HepG2 (cell line): ENCODE results near the gene PHF5A. TPM values are rescaled to one million over a fixed set of nuclear protein-coding genes. Genes with fewer than 3 reads are reported as not detected.

ENCODE experiments used
- ESRRA ChIP-seq: sonication (generic); formaldehyde crosslinking; IDR thresholded peaks from 2 replicates; pipeline ENCODE4 v1.5.1; 2020; ENCODE audit warnings: mild to moderate bottlenecking, low read depth, missing genetic modification reagents
- FOXA3 ChIP-seq: IDR thresholded peaks from 2 replicates; pipeline ENCODE4 v1.6.1; 2016; ENCODE audit warnings: missing genetic modification reagents, missing compliant biosample characterization
- FOXJ3 ChIP-seq: sonication (generic); formaldehyde crosslinking; IDR thresholded peaks from 2 replicates; pipeline ENCODE4 v1.4.0; 2020; ENCODE audit warnings: missing genetic modification reagents, mild to moderate bottlenecking, borderline replicate concordance
- GABPA ChIP-seq, 2 experiments: IDR thresholded peaks; 2 replicates each; pipeline ENCODE4 v1.6.1; 2011 to 2016; ENCODE audit warnings: low read depth in 2 of 2, low read length in 1 of 2, missing biosample characterization in 1 of 2, missing genetic modification characterization in 1 of 2
- HDAC2 ChIP-seq: sonication (generic); formaldehyde crosslinking; IDR thresholded peaks from 2 replicates; pipeline ENCODE4 v1.4.0; 2020; ENCODE audit warnings: missing genetic modification reagents
- KAT2B ChIP-seq: fragments of 150-350 bp; IDR thresholded peaks from 2 replicates; pipeline ENCODE4 v1.6.1; 2014; ENCODE audit warnings: low read depth, low read length, borderline replicate concordance
- NPAS2 ChIP-seq: sonication (generic); formaldehyde crosslinking; IDR thresholded peaks from 2 replicates; pipeline ENCODE4 v1.8.0; 2022; ENCODE audit warnings: mild to moderate bottlenecking, missing genetic modification reagents, borderline replicate concordance
- NR2F6 ChIP-seq, 2 experiments: IDR thresholded peaks; 2 replicates each; pipeline ENCODE4 v1.6.1; 2016; ENCODE audit warnings: antibody characterized with exemption in 1 of 2, mild to moderate bottlenecking in 1 of 2
- POLR2AphosphoS2 ChIP-seq: IDR thresholded peaks from 2 replicates; pipeline ENCODE4 v1.6.1; 2011; ENCODE audit warnings: low read depth, low read length, improper control_type of control experiment
- PRPF4 ChIP-seq: fragments of 200-400 bp; formaldehyde crosslinking; IDR thresholded peaks from 2 replicates; pipeline ENCODE4 v1.6.1; 2016; ENCODE audit warnings: low read length, low read depth; ENCODE audit not compliant: poor library complexity, severe bottlenecking
- RNF2 ChIP-seq: fragments of 450-650 bp; conservative IDR thresholded peaks from 2 replicates; pipeline ENCODE4 v1.6.1; 2016; ENCODE audit warnings: low read depth
- STAG1 ChIP-seq: sonication (generic); formaldehyde crosslinking; IDR thresholded peaks from 2 replicates; pipeline ENCODE4 v1.4.0; 2020; ENCODE audit warnings: missing genetic modification reagents
- ZNF143 ChIP-seq: sonication (generic); formaldehyde crosslinking; IDR thresholded peaks from 2 replicates; pipeline ENCODE4 v1.4.0; 2020; ENCODE audit warnings: missing genetic modification reagents
- ZNF225 ChIP-seq: sonication (generic); formaldehyde crosslinking; IDR thresholded peaks from 2 replicates; pipeline ENCODE4 v1.4.0; 2020; ENCODE audit warnings: mild to moderate bottlenecking, missing genetic modification reagents
- ZNF547 ChIP-seq: sonication (generic); formaldehyde crosslinking; IDR thresholded peaks from 2 replicates; pipeline ENCODE4 v1.5.1; 2020; ENCODE audit warnings: mild to moderate bottlenecking, missing genetic modification reagents
- polyA plus RNA-seq, 8 experiments: library from polyadenylated mRNA; depleted of rRNA in 3 of 8; stranded (reverse) in 7 of 8; unstranded in 1 of 8; fragments of >200 nt; fragmentation: Illumina TruSeq in 4 of 8; extraction: Trizol in 4 of 8; gene quantifications; 2 replicates each; pipeline versions ENCODE4 v1.2.1 to v1.2.3, GENCODE V29; 2011 to 2016; ENCODE audit warnings: low read depth in 4 of 8, missing spikeins in 1 of 8, mixed read lengths in 1 of 8; ENCODE audit not compliant: insufficient read depth in 1 of 8
- total RNA-seq, 5 experiments: library from RNA; depleted of rRNA; stranded (reverse); fragments of >200 nt; fragmentation: Illumina TruSeq; extraction: Trizol; gene quantifications; 2 replicates each; pipeline ENCODE4 v1.2.3, GENCODE V29; 2016; ENCODE audit warnings: low read depth in 1 of 5
- TF ChIP-seq, protein P1 (sequence below): sonication (generic); formaldehyde crosslinking; IDR thresholded peaks from 2 replicates; pipeline ENCODE4 v1.4.0; 2020; ENCODE audit warnings: missing genetic modification reagents
- TF ChIP-seq, protein P2 (sequence below): sonication (generic); formaldehyde crosslinking; IDR thresholded peaks from 2 replicates; pipeline ENCODE4 v1.4.0; 2020; ENCODE audit warnings: missing genetic modification reagents
- TF ChIP-seq, protein P3 (sequence below): fragments of 450-650 bp; IDR thresholded peaks from 2 replicates; pipeline ENCODE4 v1.6.1; 2017; ENCODE audit warnings: mild to moderate bottlenecking
- TF ChIP-seq, protein P4 (sequence below): sonication (generic); formaldehyde crosslinking; IDR thresholded peaks from 2 replicates; pipeline ENCODE4 v1.4.0; 2020; ENCODE audit warnings: missing genetic modification reagents

Gene PHF5A
- total and polyA plus RNA-seq, 2 of the 13 experiments (the other 11 are each of a cell fraction or from before 2014, with no cell fraction given) = 56.6 to 105 TPM

DNA sequence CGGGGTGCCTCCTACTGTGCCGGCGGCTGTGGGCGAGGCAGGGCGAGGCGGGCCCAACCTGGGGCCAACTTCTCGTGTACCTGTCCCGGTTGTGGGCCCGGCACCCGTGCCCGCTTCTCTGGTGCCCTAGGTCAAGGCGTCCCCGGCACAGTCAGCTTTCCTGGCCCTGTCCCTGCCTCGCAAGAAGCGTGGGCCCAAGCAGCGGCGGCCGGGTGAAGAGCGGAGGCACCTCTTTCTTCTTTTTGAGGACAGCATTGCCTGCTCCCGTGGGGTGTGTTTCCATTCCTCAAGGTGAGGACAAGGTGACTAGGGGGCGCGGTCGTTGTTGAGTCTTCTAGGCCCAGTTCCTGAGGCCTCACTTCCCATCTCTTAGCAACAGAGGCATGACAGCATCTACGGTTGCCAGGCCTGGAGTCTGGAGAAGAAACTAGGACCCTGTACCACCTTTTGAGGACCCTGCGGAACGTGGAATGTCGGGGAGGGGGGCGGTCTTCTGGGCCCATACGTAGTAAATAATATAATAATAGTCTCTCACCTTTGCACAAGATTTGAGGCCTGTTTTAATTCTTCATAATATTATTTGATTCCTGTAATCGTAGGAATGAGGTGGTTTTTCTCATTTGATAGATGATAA is 843 bp upstream of the PHF5A start (continued):
- TF ChIP-seq, protein P1, sequence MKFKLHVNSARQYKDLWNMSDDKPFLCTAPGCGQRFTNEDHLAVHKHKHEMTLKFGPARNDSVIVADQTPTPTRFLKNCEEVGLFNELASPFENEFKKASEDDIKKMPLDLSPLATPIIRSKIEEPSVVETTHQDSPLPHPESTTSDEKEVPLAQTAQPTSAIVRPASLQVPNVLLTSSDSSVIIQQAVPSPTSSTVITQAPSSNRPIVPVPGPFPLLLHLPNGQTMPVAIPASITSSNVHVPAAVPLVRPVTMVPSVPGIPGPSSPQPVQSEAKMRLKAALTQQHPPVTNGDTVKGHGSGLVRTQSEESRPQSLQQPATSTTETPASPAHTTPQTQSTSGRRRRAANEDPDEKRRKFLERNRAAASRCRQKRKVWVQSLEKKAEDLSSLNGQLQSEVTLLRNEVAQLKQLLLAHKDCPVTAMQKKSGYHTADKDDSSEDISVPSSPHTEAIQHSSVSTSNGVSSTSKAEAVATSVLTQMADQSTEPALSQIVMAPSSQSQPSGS (CRISPR knock-in tag) = no peak
- no peak for TF ChIP-seq HDAC2 (CRISPR knock-in tag)
- TF ChIP-seq NR2F6 (IDR thresholded peaks at IDR 0.05) = no peak
- no peak for TF ChIP-seq NR2F6 (CRISPR knock-in tag; IDR thresholded peaks at IDR 0.05)
- no peak for TF ChIP-seq RNF2
- no peak for TF ChIP-seq FOXJ3 (CRISPR knock-in tag)
- TF ChIP-seq, protein P2, sequence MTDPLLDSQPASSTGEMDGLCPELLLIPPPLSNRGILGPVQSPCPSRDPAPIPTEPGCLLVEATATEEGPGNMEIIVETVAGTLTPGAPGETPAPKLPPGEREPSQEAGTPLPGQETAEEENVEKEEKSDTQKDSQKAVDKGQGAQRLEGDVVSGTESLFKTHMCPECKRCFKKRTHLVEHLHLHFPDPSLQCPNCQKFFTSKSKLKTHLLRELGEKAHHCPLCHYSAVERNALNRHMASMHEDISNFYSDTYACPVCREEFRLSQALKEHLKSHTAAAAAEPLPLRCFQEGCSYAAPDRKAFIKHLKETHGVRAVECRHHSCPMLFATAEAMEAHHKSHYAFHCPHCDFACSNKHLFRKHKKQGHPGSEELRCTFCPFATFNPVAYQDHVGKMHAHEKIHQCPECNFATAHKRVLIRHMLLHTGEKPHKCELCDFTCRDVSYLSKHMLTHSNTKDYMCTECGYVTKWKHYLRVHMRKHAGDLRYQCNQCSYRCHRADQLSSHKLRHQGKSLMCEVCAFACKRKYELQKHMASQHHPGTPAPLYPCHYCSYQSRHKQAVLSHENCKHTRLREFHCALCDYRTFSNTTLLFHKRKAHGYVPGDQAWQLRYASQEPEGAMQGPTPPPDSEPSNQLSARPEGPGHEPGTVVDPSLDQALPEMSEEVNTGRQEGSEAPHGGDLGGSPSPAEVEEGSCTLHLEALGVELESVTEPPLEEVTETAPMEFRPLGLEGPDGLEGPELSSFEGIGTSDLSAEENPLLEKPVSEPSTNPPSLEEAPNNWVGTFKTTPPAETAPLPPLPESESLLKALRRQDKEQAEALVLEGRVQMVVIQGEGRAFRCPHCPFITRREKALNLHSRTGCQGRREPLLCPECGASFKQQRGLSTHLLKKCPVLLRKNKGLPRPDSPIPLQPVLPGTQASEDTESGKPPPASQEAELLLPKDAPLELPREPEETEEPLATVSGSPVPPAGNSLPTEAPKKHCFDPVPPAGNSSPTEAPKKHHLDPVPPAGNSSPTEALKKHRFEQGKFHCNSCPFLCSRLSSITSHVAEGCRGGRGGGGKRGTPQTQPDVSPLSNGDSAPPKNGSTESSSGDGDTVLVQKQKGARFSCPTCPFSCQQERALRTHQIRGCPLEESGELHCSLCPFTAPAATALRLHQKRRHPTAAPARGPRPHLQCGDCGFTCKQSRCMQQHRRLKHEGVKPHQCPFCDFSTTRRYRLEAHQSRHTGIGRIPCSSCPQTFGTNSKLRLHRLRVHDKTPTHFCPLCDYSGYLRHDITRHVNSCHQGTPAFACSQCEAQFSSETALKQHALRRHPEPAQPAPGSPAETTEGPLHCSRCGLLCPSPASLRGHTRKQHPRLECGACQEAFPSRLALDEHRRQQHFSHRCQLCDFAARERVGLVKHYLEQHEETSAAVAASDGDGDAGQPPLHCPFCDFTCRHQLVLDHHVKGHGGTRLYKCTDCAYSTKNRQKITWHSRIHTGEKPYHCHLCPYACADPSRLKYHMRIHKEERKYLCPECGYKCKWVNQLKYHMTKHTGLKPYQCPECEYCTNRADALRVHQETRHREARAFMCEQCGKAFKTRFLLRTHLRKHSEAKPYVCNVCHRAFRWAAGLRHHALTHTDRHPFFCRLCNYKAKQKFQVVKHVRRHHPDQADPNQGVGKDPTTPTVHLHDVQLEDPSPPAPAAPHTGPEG (CRISPR knock-in tag) = no peak
- TF ChIP-seq STAG1 (CRISPR knock-in tag) = no peak
- TF ChIP-seq, protein P3, sequence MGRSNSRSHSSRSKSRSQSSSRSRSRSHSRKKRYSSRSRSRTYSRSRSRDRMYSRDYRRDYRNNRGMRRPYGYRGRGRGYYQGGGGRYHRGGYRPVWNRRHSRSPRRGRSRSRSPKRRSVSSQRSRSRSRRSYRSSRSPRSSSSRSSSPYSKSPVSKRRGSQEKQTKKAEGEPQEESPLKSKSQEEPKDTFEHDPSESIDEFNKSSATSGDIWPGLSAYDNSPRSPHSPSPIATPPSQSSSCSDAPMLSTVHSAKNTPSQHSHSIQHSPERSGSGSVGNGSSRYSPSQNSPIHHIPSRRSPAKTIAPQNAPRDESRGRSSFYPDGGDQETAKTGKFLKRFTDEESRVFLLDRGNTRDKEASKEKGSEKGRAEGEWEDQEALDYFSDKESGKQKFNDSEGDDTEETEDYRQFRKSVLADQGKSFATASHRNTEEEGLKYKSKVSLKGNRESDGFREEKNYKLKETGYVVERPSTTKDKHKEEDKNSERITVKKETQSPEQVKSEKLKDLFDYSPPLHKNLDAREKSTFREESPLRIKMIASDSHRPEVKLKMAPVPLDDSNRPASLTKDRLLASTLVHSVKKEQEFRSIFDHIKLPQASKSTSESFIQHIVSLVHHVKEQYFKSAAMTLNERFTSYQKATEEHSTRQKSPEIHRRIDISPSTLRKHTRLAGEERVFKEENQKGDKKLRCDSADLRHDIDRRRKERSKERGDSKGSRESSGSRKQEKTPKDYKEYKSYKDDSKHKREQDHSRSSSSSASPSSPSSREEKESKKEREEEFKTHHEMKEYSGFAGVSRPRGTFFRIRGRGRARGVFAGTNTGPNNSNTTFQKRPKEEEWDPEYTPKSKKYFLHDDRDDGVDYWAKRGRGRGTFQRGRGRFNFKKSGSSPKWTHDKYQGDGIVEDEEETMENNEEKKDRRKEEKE = no peak
- no peak for TF ChIP-seq POLR2AphosphoS2
- no peak for TF ChIP-seq PRPF4
- no peak for TF ChIP-seq ZNF225 (CRISPR knock-in tag)
- no peak; the same call in 1 of the 2 replicates for TF ChIP-seq ZNF143 (CRISPR knock-in tag)
- TF ChIP-seq, protein P4, sequence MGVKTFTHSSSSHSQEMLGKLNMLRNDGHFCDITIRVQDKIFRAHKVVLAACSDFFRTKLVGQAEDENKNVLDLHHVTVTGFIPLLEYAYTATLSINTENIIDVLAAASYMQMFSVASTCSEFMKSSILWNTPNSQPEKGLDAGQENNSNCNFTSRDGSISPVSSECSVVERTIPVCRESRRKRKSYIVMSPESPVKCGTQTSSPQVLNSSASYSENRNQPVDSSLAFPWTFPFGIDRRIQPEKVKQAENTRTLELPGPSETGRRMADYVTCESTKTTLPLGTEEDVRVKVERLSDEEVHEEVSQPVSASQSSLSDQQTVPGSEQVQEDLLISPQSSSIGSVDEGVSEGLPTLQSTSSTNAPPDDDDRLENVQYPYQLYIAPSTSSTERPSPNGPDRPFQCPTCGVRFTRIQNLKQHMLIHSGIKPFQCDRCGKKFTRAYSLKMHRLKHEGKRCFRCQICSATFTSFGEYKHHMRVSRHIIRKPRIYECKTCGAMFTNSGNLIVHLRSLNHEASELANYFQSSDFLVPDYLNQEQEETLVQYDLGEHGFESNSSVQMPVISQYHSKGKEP (CRISPR knock-in tag) = no peak
- no peak for TF ChIP-seq KAT2B
- TF ChIP-seq ZNF547 (CRISPR knock-in tag) = no peak; the same call in 1 of the 2 replicates
- TF ChIP-seq FOXA3 (CRISPR knock-in tag) = no peak
- peak; percentile 84 for TF ChIP-seq ESRRA (CRISPR knock-in tag)
- no peak for TF ChIP-seq NPAS2 (CRISPR knock-in tag)
- no peak for TF ChIP-seq GABPA (IDR thresholded peaks at IDR 0.05; ENCODE audit: low read depth, low read length)
- no peak for TF ChIP-seq GABPA (CRISPR knock-in tag; IDR thresholded peaks at IDR 0.05; ENCODE audit: low read depth)
